K562 (cell line): ENCODE data around the gene LYST. TPM values are rescaled to one million over a fixed set of nuclear protein-coding genes. Genes with fewer than 3 reads are reported as not detected.

Source experiments
- ATAC-seq: fragments of 200-7000 bp; cut with Tn5 transposase; 3 replicates; pipeline ENCODE4 v1.9.1; 2020; ENCODE audit warnings: moderate library complexity
- BruUV-seq: library from RNA; stranded (reverse); fragments of 400-500 nt; replicated peaks from 2 replicates; lab custom pipeline; 2021; lab: Mats Ljungman, UMichigan
- CTCF ChIA-PET: fragments of 300-600 bp; formaldehyde crosslinking; extraction: SDS; loops from one replicate; lab custom pipeline; 2021; ENCODE audit warnings: low intra/inter-chr PET ratio; lab: Yijun Ruan, JAX
- POLR2A ChIA-PET: fragments of 300-600, 350-650 bp; sonication (Branson Sonifier 250); formaldehyde crosslinking; extraction: SDS; loops from one replicate; lab custom pipeline; 2021; ENCODE audit warnings: antibody characterized with exemption, inconsistent platforms; lab: Yijun Ruan, JAX
- DNase-seq, 4 experiments: peaks; one replicate each; pipeline versions ENCODE4 v3.0.0 to v3.0.0-alpha.2; 2011 to 2018; ENCODE audit warnings: low spot score in 3 of 4, mixed read lengths in 3 of 4; ENCODE audit errors: extremely low read depth in 1 of 4
- FAIRE-seq: peaks from 2 replicates; lab custom pipeline; 2011; peaks lifted over from hg19 to GRCh38; lab: Jason Lieb, UNC
- H2AFZ ChIP-seq: 2 replicates; pipeline ENCODE4 v1.6.0; 2011; ENCODE audit warnings: low read depth, low read length, control low read depth, inconsistent platforms
- H3K27ac ChIP-seq: fragments of 200-600 bp; 3 replicates; pipeline ENCODE4 v1.8.0; 2011; ENCODE audit warnings: low read depth, mild to moderate bottlenecking, control low read depth, inconsistent platforms, low read length, moderate library complexity, mixed read lengths; ENCODE audit errors: extremely low read depth
- H3K27me3 ChIP-seq, 2 experiments: fragments of 300-600 bp in 1 of 2; 2 replicates in 1 of 2; 3 replicates in 1 of 2; pipeline versions ENCODE4 v1.6.0 to v1.8.0; 2011; ENCODE audit warnings: inconsistent platforms in 2 of 2, low read length in 2 of 2, mild to moderate bottlenecking in 1 of 2, mixed read lengths in 1 of 2, moderate library complexity in 1 of 2; ENCODE audit not compliant: control insufficient read depth in 2 of 2, insufficient read depth in 2 of 2
- H3K36me3 ChIP-seq: fragments of 300-600 bp; 3 replicates; pipeline ENCODE4 v1.8.0; 2011; ENCODE audit warnings: mild to moderate bottlenecking, low read length, inconsistent platforms; ENCODE audit not compliant: control insufficient read depth, insufficient read depth
- H3K4me1 ChIP-seq, 2 experiments: fragments of 200-600 bp in 1 of 2; replicated peaks in 1 of 2; 2 replicates in 1 of 2; 3 replicates in 1 of 2; pipeline versions ENCODE4 v1.5.1 to v1.8.0; 2011; ENCODE audit warnings: inconsistent platforms in 2 of 2, low read length in 2 of 2, mild to moderate bottlenecking in 1 of 2, mixed read lengths in 1 of 2, moderate library complexity in 1 of 2; ENCODE audit not compliant: control insufficient read depth in 2 of 2, insufficient read depth in 2 of 2
- H3K4me2 ChIP-seq: 2 replicates; pipeline ENCODE4 v1.6.1; 2011; ENCODE audit warnings: low read length, control low read depth, inconsistent platforms, mixed read lengths; ENCODE audit not compliant: insufficient read depth
- H3K4me3 ChIP-seq: fragments of 200-600 bp; sonication (generic), shearing (Covaris generic); 2 replicates; pipeline ENCODE4 v1.5.1; 2016; ENCODE audit warnings: control low read depth, inconsistent platforms
- H3K79me2 ChIP-seq: fragments of 200-600 bp; 3 replicates; pipeline ENCODE4 v1.8.0; 2011; ENCODE audit warnings: low read length, inconsistent platforms; ENCODE audit not compliant: control insufficient read depth, insufficient read depth
- H3K9ac ChIP-seq, 2 experiments: 2 replicates each; pipeline versions ENCODE4 v1.6.0 to v1.6.1; 2011; ENCODE audit warnings: low read depth in 2 of 2, low read length in 2 of 2, control low read depth in 1 of 2, inconsistent platforms in 1 of 2, mild to moderate bottlenecking in 1 of 2, mixed read lengths in 1 of 2; ENCODE audit not compliant: insufficient read depth in 1 of 2
- H3K9me1 ChIP-seq: one replicate; pipeline ENCODE4 v1.6.0; 2011; ENCODE audit warnings: inconsistent platforms, mild to moderate bottlenecking, low read length, moderate library complexity; ENCODE audit not compliant: control insufficient read depth, insufficient read depth
- H3K9me3 ChIP-seq: replicated peaks from 2 replicates; pipeline ENCODE4 v1.5.1; 2011; ENCODE audit warnings: low read depth, low read length, inconsistent platforms; ENCODE audit not compliant: control insufficient read depth, insufficient read depth
- H4K20me1 ChIP-seq: replicated peaks from 2 replicates; pipeline ENCODE4 v1.6.1; 2011; ENCODE audit warnings: low read length, inconsistent platforms, mixed read lengths; ENCODE audit not compliant: control insufficient read depth, insufficient read depth
- CBFA2T2 ChIP-seq: fragments of 450-650 bp; conservative IDR thresholded peaks from 2 replicates; pipeline ENCODE4 v1.6.1; 2017; ENCODE audit warnings: mild to moderate bottlenecking
- DEAF1 ChIP-seq: fragments of 450-650 bp; formaldehyde crosslinking; IDR thresholded peaks from 2 replicates; pipeline ENCODE4 v1.4.0; 2020; ENCODE audit warnings: mild to moderate bottlenecking, moderate library complexity
- EZH2 ChIP-seq: IDR thresholded peaks from 2 replicates; pipeline ENCODE4 v1.6.1; 2012; ENCODE audit warnings: low read depth, mild to moderate bottlenecking, inconsistent platforms, low read length, borderline replicate concordance
- FOXO4 ChIP-seq: fragments of 450-650 bp; formaldehyde crosslinking; IDR thresholded peaks from 2 replicates; pipeline ENCODE4 v1.4.0; 2020; ENCODE audit warnings: mild to moderate bottlenecking, moderate library complexity
- GTF2E2 ChIP-seq: fragments of 200-800 bp; sonication (Bioruptor generic); IDR thresholded peaks from 2 replicates; pipeline ENCODE4 v1.6.1; 2016; ENCODE audit warnings: missing genetic modification characterization, missing compliant biosample characterization
- HNRNPL ChIP-seq: fragments of 200-400 bp; formaldehyde crosslinking; IDR thresholded peaks from 2 replicates; pipeline ENCODE4 v1.6.1; 2017; ENCODE audit warnings: low read depth, mild to moderate bottlenecking, low read length
- MAFG ChIP-seq: fragments of 450-650 bp; conservative IDR thresholded peaks from 2 replicates; pipeline ENCODE4 v1.6.1; 2016; ENCODE audit warnings: missing genetic modification characterization, missing compliant biosample characterization
- MYBL2 ChIP-seq, 2 experiments: fragments of 450-650 bp in 1 of 2; sonication (generic) in 1 of 2; formaldehyde crosslinking in 1 of 2; IDR thresholded peaks; 2 replicates each; pipeline versions ENCODE4 v1.6.1 to v1.8.1; 2017 to 2022; ENCODE audit warnings: borderline replicate concordance in 1 of 2, inconsistent platforms in 1 of 2, low read depth in 1 of 2, mild to moderate bottlenecking in 1 of 2, missing genetic modification reagents in 1 of 2, moderate library complexity in 1 of 2
- NBN ChIP-seq: fragments of 450-650 bp; IDR thresholded peaks from 2 replicates; pipeline ENCODE4 v1.6.1; 2016; ENCODE audit warnings: low read depth, mild to moderate bottlenecking
- PTRF ChIP-seq: fragments of 450-650 bp; IDR thresholded peaks from 2 replicates; pipeline ENCODE4 v1.6.1; 2016; ENCODE audit warnings: mild to moderate bottlenecking, missing genetic modification characterization, missing compliant biosample characterization
- RAD51 ChIP-seq: fragments of 450-650 bp; IDR thresholded peaks from 2 replicates; pipeline ENCODE4 v1.7.1; 2016; ENCODE audit warnings: low read depth, mild to moderate bottlenecking, borderline replicate concordance
- RUNX1 ChIP-seq: sonication (generic); IDR thresholded peaks from 2 replicates; pipeline ENCODE4 v1.6.1; 2016; ENCODE audit warnings: antibody characterized with exemption, low read depth
- SAFB2 ChIP-seq: fragments of 200-400 bp; formaldehyde crosslinking; IDR thresholded peaks from 2 replicates; pipeline ENCODE4 v1.6.1; 2018; ENCODE audit warnings: borderline replicate concordance, low read length, low read depth, moderate library complexity; ENCODE audit not compliant: severe bottlenecking
- ZBTB26 ChIP-seq: fragments of 450-650 bp; formaldehyde crosslinking; IDR thresholded peaks from 2 replicates; pipeline ENCODE4 v1.4.0; 2022; ENCODE audit warnings: missing genetic modification characterization
- ZNF518B ChIP-seq: fragments of 250-450 bp; sonication (Bioruptor Pico); IDR thresholded peaks from 2 replicates; pipeline ENCODE4 v1.5.0; 2021; ENCODE audit warnings: mild to moderate bottlenecking, moderate library complexity
- in situ Hi-C: fragments of 300-500 bp; cut with MboI; formaldehyde crosslinking; loops from 4 replicates; pipeline ENCODE4 v1.15.0; 2018; ENCODE audit warnings: inconsistent platforms, mixed read lengths
- intact Hi-C: fragments of 100-400 bp; cut with micrococcal nuclease; formaldehyde crosslinking; loops from 2 replicates; pipeline ENCODE4 v1.14.2; 2022
- polyA plus RNA-seq, 8 experiments: library from polyadenylated mRNA; depleted of rRNA in 4 of 8; stranded (reverse) in 5 of 8; unstranded in 3 of 8; fragments of >200 nt; fragmentation: Nextera tagmentation in 2 of 8; fragmentation: Illumina TruSeq in 1 of 8; extraction: Ambion mirVana in 2 of 8; extraction: Trizol in 1 of 8; gene quantifications; 2 replicates each; pipeline versions ENCODE4 v1.2.1 to v1.2.3, GENCODE V29; 2011 to 2014; ENCODE audit warnings: inconsistent platforms in 1 of 8, missing spikeins in 1 of 8
- total RNA-seq, 7 experiments: library from RNA; depleted of rRNA in 6 of 7; stranded (reverse); fragments of >200 nt in 6 of 7; fragmentation: Illumina TruSeq in 2 of 7; extraction: Trizol in 2 of 7; gene quantifications; 2 replicates each; pipeline versions ENCODE4 v1.2.1 to v1.2.3, GENCODE V29; 2011 to 2021; ENCODE audit warnings: low replicate concordance in 1 of 7

LYST gene
- total and polyA plus RNA-seq, 9 of the 15 experiments (the other 6 are each of a cell fraction or from before 2014, with no cell fraction given) = 0.73 to 2.4 (median 1.4) TPM

GRCh38 chr1:235775246-235775860 lies 91.4 kb downstream of the LYST start:
- H3K36me3 ChIP-seq = no peaks in the 10 kb centered on the region
- CTCF ChIA-PET = no interaction called here
- H3K4me3 ChIP-seq = no peak overlapping the region
- peaks cover 0 to 4% of the 10 kb centered on the region in 2 experiments; a peak in 1 of 5 replicates for H3K27me3 ChIP-seq
- H3K4me1 ChIP-seq = no peaks in the 10 kb centered on the region
- intact Hi-C loops (no loop called here), in situ Hi-C loops (no loop called here)
- FAIRE-seq (no peak), ATAC-seq (no peak), DNase-seq (no peak)
- BruUV-seq = no TSS peak
- no peak overlapping the region for H3K4me2 ChIP-seq
- no peaks in the 10 kb centered on the region for H4K20me1 ChIP-seq
- no peak overlapping the region for H3K27ac ChIP-seq
- no peak overlapping the region for H2AFZ ChIP-seq
- POLR2A ChIA-PET = no interaction called here
- H3K9me3 ChIP-seq = no peaks in the 10 kb centered on the region
- no peak overlapping the region for H3K9ac ChIP-seq
- H3K79me2 ChIP-seq = no peaks in the 10 kb centered on the region
- H3K9me1 ChIP-seq = no peaks in the 10 kb centered on the region
- no peak for TF ChIP-seq CBFA2T2
- TF ChIP-seq FOXO4 (CRISPR knock-in tag) = no peak
- TF ChIP-seq HNRNPL = no peak
- no peak for TF ChIP-seq RUNX1
- no peak for TF ChIP-seq MAFG
- no peak for TF ChIP-seq DEAF1 (CRISPR knock-in tag)
- TF ChIP-seq ZNF518B (CRISPR knock-in tag) = no peak
- no peak for TF ChIP-seq SAFB2
- TF ChIP-seq RAD51 = no peak
- TF ChIP-seq ZBTB26 (CRISPR knock-in tag) = no peak
- no peak for TF ChIP-seq GTF2E2
- no peak for TF ChIP-seq MYBL2 (IDR thresholded peaks at IDR 0.05; ENCODE audit: low read depth)
- TF ChIP-seq MYBL2 (CRISPR knock-in tag; IDR thresholded peaks at IDR 0.05; ENCODE audit: borderline replicate concordance) = no peak
- no peak for TF ChIP-seq EZH2
- no peak for TF ChIP-seq PTRF (tag)
- no peak for TF ChIP-seq NBN
